Activated CD8-positive, alpha-beta memory T cell treated with anti-CD3 and anti-CD28 coated beads for 48 hours (primary cell): ENCODE data around the gene HPS5.

Source experiments
- DNase-seq, 3 experiments: peaks; one replicate each; pipeline ENCODE4 v3.0.0-alpha.2; 2020; ENCODE audit warnings: low read depth in 2 of 3, low spot score in 2 of 3

Gene HPS5

DNA sequence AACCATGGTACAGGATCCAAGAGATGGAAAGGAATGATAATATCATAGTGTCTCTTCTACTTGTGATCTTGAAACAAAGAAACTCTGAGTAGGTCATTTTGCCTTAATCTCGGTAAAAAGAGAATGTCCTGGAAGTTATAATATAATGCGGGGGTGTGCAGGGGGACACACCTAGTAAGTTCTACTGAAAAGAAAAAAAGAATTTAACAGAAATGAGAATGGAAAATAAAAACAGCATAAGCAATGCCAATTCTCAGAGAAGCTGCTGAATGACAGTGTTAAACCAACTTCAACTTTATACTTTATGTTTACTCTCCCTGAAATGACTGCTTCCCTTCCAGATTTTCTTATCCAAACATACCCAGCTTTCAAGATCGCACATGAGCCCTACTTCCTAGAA is 2.0 kb downstream of the HPS5 start:
- DNase-seq, result no peak

DNA sequence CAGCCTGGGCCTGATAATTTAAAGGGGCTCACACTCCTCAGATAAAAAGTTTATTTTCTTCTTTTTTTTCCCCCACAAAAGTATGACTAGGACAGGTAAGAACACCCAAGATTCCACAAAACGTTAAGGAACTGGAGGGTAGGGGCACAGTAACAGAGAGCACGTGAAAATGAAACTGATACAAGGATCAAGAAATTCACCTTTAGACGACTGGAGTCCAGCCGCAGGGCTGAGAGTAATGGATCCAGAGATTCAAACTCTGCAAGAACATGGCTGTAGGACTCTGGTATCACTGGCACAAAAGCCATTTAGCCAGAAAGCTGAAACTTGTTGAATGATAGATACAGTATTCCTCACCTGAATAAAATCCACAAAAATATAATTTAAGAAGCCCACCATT is 4.4 kb downstream of the HPS5 start:
- no peak for DNase-seq

DNA sequence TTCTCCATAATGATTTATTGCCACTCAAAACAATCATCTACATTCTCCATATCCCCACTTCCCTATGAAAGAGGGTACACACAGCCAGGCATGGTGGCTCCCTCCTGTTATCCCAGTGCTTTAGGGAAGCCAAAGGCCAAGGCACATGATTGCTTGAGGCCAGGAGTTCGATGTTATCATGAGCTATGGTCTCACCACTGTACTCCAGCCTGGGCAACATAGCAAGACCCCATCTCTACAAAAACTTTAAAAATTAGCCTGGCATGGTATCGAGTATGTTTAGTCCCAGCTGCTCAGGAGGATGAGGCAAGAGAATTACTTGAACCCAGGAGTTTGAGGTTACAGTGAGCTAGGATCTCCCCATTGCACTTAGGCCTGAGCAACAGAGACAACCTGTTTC is 6.0 kb downstream of the HPS5 start:
- no peak for DNase-seq

DNA sequence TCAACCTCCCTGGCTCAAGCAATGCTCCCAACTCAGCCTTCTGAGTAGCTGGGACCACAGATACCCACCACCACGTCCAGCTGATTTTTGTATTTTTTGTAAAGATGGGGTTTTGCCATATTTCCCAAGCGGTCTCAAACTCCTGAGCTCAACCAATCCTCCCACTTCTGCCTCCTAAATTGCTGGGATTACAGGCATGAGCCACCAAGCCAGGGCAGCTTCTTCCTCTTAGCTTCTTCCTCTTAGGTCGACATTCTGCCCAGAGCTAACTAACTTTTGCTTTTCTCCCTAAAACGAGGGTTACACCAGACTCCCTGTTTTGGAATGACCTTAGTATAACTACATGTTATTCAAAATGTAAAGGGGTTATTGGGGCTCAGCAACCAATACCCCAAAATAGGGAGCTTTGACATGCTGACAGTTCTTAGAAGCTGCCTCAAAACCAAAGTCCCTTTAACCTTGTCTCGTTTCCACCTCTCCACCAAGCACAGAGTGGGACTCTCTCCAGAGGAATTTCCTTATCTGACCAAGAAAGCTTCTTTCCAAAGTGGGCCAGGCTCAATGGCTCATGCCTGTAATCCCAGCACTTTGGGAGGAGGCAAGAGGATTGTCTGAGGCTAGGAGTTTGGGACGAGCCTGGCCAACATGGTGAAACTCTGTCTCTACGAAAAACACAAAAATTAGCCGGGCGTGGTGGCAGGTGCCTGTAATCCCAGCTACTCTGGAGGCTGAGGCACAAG is 7.0 kb downstream of the HPS5 start:
- no peak for DNase-seq

DNA sequence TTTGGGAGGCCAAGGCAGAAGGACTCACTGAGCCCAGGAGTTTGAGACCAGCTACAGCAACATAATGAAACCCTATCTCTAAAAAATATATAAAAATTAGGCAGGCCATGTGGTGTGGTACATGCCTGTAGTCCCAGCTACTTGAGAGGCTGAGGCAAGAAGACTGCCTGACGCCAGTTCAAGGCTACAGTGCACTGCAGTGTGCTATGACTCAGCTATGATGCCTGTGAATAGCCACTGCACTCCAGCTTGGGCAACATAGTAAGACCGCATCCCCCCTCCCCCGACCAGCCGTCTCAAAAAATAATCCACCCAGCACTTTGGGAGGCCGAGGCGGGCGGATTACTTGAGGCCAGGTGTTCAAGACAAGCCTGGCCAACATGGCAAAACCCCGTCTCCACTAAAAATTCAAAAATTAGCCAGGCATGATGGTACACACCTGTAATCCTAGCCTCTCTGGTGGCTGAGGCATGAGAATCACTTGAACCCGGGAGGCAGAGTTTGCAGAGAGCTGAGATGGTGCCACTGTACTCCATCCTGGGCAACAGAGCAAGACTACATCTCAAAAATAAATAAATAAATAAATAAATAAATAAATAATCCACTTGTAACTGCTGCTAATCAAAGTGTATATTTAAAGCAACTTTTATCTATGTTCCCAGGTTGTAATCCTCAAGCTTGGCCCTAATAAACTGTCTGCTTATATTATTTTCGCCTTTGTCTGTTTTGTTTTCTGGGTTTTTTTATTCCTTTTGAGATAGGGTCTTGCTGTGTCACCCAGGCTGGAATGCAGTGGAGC is 7.8 kb downstream of the HPS5 start:
- no peak for DNase-seq

DNA sequence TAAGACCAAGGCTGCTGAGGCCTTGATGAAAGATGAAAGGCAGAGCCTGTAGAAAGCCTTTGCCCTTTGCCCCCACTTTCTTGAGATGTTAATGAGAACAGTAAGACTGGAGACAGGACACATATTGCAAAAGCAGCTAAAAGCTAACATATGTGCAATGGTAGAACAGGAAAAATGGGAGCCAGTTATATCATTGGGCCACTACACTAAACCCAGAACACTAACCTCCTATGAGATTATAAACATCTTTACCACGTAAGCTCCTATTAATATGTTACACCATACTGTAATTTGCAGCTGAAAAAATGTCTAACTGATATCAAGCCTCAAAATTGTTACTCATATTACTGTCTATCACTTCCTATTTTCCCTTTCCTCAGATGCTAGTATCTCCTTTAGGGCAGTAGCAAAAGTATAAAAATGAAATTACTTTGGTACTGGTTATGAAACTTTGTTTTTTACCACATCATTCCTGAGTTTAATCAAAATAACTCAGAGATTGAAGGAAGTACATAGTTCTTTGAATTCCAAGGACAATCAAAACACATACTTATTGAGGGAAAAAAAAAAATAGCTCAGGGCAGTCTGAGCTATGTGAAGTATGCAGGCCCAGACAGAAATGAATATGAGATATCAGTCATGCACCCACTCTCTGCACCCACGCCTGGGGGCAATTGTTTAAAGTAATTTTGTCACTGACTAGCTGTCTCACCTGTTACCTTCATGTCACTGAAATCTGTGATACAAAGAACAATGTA is 9.1 kb downstream of the HPS5 start:
- DNase-seq, result no peak

DNA sequence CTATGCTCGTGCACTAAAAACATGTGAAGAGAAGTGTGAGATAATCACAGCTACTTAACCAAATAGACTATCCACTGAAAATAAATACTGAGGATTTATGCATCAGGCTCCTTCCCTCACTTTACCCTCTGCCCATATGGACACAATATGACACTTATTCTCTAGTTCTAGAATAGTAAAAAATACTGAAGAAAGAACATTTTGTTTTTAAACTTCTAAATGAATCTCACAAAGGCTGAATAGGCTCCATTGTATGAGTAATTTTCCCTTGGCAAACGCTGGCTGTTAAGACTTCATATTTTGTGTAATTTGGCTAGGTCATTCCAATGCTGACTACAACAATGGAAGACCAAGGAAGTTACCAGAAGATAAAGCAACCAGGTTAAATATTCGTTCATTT is 9.9 kb downstream of the HPS5 start:
- no peak for DNase-seq

DNA sequence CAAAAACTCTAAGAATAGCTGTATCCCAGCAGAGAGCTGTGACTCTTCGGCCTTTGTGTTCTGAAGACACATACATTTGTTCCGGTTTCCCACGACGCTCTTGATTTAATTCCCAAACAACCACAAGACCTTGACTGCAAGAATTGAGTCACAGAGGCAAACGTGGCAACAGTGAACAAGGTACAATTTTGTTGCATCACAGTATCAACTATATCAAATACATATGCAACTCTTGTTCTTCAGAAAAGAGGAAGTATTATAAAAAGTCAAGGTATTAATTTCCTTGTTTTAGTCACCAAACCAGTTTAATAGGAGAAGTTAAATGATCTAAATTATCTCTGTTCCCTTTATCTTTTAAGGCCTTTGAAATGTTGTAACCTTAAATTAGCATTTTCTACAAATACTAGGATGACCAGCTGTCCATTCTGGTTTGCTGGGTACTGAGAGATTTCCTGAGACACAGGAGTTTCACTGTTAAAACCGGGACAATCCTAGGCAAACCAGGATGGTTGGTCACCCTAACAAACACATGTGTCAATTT is 11.1 kb downstream of the HPS5 start:
- no peak for DNase-seq

DNA sequence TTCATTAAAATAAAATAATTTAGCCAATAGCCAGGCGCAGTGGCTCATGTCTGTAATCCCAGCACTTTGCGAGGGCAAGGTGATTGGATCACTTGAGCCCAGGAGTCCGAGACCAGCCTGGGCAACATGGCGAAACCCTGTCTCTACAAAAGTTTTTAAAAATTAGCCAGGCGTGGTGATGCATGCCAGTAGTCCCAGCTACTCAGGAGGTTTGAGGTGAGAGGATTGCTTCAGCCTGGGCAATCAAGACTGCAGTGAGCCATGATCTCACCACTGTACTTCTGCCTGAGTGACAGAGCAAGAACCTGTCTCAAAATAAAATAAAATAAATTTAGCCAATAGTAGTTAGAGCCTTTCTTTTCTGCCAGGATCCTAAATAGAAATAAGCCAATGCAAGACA is 12.2 kb downstream of the HPS5 start:
- DNase-seq, result no peak

DNA sequence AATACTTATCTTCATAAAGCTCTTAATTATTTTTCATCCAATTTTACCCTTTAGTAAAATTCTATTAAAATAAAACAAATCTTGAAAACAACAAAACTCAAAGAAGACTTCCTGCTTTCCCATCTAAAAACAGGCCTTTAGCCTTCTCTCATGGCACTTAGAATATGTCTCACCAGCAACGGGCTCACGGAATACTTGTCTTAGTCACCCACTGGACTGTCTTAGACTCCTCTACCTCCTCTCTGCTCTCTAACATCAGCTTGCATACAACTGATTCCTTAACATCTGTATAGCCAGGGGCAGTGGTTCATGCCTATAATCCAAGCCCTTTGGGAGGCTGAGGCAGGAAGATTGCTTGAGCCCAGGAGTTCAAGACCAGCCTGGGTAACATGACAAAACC is 13.7 kb downstream of the HPS5 start:
- DNase-seq, result no peak

DNA sequence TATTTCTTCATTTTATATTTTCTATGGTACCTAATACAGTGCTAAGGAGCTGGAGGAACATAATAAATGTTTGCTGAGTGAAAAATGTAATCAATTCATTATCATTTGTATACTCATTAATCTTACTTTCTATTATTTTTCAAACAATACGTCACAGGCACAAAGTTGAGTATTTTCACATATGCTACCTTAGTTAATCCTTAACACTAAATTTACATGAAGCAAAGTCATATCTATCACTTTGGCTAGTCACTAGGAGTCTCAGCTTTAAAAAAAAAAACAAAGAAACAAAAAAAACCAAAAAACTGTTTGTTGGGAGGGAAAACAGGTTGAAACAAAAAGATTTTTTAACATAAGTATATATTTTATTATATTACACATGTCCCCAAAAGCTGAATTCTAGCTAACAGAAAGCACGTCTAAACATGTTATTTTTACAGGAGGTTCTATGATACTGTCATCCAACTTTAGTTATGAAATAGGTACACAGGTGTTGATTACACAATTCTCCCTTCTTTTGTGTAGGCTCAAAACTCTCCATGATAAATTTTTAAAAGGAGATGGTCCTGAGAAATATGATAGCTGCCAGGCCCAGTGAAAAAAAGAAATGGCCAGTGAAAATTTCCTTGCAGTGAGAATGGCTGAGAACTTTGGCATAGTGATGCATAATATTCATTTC is 14.3 kb downstream of the HPS5 start:
- no peak for DNase-seq

DNA sequence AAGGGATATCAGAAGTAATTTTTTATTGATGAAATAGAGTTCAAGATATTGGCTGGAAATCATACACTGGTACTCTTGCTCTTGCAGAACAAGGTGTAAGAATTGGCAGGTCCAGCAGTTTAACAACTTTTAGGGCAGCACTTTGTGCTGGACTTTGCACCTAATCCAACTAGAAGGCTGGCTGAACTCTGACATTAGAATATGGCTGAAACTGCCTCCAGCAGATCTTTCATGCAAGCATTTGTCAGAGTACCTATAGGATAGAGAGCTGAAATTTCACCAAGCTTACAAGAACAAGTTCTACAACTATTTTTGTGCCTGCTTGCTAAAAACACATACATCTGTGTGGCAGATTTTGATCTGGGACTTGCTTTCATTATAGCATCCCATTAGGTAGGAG is 17.2 kb downstream of the HPS5 start:
- no peak for DNase-seq

DNA sequence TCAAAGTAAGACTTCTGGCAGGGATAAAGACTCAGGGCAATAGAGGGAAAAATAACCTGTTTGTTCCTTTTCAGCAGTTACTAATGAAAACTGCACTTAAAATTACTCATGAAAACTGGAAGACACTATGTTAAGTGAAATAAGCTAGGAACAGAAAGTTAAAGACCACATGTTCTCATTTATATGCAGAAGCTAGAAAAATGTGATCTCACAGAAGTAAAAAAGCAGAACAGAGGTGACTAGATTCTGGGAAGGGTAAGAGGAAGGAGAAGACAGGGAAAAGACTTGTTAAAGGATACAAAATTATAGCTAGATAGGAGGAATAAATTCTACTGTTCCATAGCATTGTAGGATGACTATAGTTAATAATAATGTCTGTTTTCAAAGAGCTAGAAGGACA is 22.2 kb downstream of the HPS5 start:
- DNase-seq, result no peak

DNA sequence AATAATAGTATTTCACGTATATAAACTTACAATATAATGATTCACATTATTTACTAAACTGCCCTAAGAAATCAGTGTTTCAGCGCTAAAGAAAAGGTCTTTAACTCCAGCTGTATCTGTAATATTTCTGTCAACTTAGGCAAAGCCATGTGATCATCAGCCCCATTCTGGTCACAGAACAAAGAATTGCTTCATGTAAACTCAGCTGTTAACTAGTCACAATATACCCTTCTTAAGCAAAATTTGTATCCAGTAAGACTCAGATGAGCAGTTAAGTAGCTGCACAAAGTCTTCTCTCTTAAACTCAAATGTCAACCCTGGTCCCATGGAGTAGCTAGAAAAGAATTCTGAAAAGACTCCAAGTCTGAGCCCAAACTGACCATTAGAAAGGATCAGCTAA is 26.6 kb downstream of the HPS5 start:
- no peak for DNase-seq

DNA sequence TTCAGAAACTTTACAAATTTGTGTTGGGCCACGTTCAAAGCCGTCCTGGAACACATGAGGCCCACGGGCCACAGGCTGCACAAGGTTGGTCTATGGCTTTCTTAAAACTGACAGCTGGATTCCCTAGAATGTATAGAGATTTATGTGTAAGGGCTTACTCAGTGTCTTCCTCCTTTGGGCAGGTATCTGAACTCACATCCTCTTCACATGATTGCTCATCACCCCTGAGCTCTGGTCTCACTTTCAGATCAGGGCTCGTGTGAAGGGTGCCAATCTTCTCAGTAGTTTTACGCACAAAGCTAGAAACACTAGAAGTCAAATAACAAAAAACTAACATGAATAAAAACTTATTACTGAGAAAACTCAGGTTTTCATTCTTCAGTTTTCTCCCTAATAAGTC is 27.1 kb downstream of the HPS5 start:
- no peak for DNase-seq

DNA sequence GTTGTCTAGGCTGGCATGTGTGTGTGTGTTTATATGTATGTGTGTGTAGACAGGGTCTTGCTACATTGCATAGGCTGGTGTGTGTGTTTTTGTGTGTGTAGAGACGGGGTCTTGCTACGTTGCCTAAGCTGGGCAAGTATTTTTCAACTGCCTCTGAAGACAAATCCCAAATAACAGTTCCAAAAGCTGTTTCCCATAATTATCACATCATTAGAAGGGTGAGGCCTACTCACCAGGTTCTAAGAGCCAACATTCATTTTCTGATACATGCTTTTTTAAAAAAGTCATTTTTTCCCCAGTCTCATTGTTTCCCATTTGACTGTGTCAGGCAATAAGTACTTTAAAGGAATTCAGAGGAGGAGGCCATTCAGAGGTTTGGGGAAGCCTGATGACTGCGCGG is 33.0 kb downstream of the HPS5 start:
- DNase-seq, result no peak

DNA sequence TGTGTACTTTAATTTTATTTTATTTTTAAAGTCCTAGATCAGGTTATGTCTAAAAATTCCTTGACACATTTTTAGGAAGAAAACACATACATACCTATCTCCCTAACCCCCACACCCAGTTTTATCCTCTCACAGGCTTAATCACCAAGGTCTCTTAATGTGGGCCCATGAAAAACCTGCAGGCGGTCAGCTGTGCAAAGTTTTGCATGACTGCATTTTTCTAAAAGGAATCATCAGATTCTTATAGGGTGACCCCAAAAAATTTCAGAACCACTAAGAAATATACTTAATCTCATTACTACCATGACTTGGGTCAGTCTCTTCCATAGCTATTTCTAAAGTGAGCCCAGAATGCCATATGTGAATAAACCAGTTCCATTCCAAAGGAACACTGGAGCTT is 36.1 kb downstream of the HPS5 start:
- no peak for DNase-seq

DNA sequence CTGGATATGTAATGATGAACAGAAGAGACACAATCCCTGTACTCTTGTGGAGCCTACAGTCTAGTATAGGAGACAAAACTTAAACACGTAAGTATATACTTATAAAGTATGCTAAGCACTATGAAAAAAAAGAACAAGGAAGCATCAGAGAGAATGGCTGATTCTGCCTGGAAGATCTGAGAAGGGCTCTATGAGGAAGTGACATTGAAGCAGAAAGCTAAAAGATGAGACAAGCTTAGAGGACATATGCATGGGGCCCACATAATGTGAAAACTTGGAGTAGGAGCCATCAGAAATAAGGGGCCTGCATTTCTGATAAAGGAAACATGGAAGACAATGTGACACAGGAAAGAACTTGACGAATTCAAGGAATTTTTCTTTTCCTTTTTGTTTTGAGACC is 39.3 kb downstream of the HPS5 start:
- DNase-seq, result no peak

DNA sequence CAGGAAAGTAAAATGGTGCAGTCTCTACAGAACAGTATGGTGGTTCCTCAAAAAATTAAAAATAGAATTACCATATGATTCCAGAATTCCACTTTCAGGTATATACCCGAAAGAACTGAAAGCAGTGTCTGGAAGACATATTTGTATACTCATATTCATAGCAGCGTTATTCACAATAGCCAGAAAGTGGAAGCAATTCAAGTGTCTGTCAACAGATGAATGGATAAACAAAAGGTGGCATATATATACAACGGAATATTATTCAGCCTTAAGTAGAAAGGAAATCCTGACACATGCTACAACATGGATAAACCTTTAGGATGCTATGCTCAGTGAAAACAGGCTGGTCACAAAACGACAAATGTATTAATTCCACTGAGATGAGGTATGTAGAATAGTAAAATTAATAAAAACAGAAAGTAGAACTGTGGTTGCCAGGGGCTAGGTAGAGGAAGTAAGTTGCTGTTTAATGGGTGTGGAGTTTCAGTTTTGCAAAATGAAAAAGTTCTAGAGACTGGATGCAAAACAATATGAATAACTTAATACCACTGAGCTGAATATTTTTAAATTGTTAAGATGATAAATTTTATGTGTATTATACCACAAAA is 41.4 kb downstream of the HPS5 start:
- DNase-seq, result no peak

DNA sequence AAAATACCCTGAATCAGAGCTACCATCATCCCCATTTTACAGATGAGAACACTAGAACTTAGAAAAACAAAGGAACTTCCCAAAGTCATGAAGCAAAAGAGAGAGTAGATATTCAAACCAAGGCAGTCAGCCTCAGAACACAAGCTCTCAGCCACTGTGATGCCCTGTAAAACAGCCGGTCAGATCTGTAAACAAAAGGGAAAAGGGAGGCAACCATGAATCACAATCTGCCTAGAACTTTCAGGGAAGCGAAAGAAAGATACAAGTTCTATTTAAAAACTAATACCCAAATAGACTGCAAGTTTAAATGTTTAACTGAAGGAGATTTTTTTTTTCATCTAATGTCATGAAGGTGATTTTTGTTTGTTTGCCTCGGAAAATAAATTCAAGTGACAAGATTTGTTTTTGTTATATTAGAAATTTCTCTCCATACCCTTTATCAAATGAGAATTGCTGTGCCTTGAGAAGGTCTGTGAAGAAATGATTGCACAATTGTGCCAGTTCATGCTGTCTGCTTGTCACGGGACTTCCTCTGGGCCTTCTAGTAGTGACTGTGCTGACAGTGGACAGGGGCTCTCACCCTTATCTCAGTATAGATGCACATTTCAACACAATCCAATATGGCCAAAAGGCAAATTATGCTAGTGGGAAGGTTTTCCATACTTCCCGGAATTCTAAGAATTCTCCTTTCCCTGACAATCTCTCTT is 44.2 kb downstream of the HPS5 start:
- DNase-seq, result no peak
